ENCODE results near the gene TRPT1.

TRPT1 gene

DNA sequence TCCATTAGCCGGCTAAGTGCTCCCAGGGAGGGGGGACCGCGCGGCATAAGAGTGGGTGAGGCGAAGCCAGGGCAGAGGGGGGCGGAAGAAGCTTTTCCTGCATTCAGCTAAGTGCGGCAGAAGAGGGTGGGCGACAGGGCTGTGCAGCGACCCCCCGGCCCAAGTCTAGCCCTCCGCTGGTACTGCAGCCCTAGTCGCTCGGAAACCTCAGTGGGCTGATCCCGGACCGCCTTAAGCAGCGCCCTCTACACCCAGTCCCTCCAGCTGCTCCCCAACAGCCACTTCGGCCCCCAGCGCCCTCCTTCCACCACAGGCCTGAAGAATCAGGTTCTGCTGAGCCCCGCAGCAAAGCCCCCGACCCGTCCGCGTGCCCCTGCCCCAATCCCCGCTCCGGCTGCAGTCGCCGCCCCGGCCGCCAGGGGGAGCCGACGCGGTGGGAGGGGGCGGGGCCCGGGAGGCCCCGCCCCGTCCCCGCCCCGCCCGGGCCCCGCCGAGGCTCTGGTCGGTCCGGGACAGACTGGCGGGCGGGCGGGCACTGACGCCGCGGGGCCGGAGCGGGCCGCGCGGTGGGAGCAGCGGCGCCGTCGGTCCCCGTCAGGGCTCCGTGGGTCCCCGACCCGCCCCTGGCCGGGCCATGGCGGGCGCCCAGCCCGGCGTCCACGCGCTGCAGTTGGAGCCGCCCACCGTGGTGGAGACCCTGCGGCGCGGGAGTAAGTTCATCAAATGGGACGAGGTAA, 25.2 kb upstream of the TRPT1 start, which contains the start of gene PLCB3:
Gene PLCB3, plus strand, starts transcription at position 515 of the 737 bp plus-strand sequence. Its CDS starts 120 bp downstream, at position 635.
- no peak for DNase-seq (ENCODE audit: extremely low read depth, low read depth)
- TF ChIP-seq, protein P1, sequence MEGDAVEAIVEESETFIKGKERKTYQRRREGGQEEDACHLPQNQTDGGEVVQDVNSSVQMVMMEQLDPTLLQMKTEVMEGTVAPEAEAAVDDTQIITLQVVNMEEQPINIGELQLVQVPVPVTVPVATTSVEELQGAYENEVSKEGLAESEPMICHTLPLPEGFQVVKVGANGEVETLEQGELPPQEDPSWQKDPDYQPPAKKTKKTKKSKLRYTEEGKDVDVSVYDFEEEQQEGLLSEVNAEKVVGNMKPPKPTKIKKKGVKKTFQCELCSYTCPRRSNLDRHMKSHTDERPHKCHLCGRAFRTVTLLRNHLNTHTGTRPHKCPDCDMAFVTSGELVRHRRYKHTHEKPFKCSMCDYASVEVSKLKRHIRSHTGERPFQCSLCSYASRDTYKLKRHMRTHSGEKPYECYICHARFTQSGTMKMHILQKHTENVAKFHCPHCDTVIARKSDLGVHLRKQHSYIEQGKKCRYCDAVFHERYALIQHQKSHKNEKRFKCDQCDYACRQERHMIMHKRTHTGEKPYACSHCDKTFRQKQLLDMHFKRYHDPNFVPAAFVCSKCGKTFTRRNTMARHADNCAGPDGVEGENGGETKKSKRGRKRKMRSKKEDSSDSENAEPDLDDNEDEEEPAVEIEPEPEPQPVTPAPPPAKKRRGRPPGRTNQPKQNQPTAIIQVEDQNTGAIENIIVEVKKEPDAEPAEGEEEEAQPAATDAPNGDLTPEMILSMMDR (IDR thresholded peaks at IDR 0.05; ENCODE audit: low read depth, low read length): peak; percentile 40

GRCh38 chr11:64250415-64251015, 24.5 kb upstream of the TRPT1 start:
- no peak for DNase-seq (ENCODE audit: extremely low read depth, low read depth)
- TF ChIP-seq, protein P1 (IDR thresholded peaks at IDR 0.05; ENCODE audit: low read depth, low read length): no peak

DNA sequence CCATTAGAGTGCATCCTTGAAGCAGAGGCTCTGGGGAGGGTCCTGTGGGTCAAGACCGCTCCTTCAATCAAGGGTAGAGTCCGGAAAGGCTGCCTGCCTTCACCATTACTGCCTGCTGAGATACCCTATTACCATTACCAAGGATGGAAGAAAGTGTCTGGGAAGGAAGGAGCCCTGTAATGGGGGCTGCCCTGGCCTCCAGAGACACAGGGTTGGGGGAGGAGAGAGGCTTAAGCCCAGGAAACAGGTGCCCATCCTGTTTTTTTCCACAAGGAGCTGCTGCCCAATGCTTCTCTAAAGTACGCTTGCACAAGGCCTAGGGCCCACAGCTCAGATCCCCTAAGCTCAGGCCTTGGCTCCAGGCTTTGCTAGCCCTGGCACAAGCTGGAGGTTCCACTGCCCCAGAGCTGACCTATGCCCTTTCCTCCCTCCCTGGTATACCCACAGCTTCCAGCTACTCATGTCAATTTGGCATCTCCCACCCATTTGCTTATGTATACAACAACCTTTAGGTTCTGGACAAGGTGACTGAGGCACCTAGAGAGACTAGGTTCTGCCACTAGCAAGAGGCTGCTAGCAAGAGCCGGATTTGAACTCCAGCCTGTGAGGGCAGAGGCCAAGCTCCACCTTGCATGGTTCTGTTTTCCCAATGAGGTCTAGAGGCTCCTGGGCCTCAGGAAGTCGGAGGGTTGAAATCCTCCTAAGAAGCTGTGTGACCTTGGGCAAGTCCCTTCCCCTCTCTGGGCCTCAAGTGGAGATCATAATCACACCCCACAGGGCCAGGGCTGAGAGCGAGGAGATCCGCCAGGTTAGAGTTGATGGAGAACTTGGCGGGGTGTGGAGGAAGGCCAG, 23.8 kb upstream of the TRPT1 start:
- DNase-seq (ENCODE audit: extremely low read depth, low read depth): no peak
- TF ChIP-seq, protein P1 (IDR thresholded peaks at IDR 0.05; ENCODE audit: low read depth, low read length): no peak

DNA sequence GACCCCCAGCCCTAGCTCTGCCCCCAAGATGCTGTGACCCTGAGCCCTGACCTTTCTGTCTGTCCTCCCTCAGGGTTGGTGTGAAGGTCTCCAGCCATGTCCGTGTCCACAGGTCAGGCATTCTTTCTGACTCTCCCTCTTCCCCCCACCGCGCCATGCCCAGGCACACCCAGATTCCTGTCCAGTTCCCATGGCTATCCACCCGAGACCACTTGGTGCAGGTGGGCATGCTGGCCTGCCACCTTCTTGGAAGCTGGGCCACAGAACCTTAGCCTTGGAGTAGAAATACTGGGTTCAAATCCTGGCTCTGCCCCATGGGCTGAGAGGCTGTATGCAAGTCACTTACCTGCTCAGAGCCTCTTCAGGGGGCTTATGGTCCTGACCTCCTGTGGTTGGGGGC, 23.1 kb upstream of the TRPT1 start:
- DNase-seq (ENCODE audit: extremely low read depth, low read depth): no peak
- TF ChIP-seq, protein P1 (IDR thresholded peaks at IDR 0.05; ENCODE audit: low read depth, low read length): no peak

- TF ChIP-seq, protein P1 (IDR thresholded peaks at IDR 0.05; ENCODE audit: low read depth, low read length): no peak
- no peak for DNase-seq (ENCODE audit: extremely low read depth, low read depth)
These were observed 22.6 kb upstream of the TRPT1 start for GRCh38 chr11:64248578-64248977.

DNA sequence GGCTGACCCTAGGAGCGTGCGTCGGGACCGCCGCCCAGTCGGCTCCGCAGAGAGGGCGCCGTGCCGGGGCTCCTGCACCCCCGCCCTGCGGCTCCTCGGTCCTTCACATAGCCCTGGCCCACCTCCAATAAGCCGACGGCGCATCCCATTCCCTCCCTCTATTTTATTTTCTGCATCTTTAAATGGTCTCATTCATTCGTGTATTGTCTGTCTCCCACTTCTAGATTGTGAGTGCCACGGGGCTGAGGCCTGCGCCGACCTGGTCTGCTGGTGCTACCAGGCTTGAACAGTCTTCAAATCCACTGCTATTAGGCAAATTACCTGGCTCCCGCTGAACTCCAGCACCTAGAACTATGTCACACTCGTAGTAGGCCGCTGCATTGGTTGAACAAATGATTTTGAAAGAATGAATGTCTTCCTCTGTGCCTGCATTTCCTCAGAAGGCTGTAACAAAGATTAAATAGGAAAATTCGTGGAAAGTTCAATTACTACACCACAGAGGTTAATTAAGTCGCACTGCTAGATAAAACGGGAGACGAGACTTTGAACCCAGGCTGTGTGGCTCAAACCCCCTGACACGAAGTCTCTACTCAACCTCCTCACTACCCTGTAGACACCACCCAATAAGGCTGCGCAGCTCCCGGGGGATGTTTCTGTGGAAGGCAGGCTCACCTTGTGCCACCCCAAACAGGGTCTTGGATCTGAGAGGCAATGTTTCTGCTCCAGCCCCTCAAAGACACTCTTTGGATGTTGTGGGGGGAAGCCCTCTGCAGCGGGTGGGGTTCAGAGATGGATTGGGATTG, 21.9 kb upstream of the TRPT1 start:
- TF ChIP-seq, protein P1 (IDR thresholded peaks at IDR 0.05; ENCODE audit: low read depth, low read length): no peak
- no peak for DNase-seq (ENCODE audit: extremely low read depth, low read depth)

All from AG09319 (cell line).